K562 (cell line): Measurements from ENCODE around the gene TBCC. TPM values are rescaled to one million over a fixed set of nuclear protein-coding genes. Genes with fewer than 3 reads are reported as not detected.

Experiments used
- ATAC-seq: fragments of 200-7000 bp; cut with Tn5 transposase; 3 replicates; pipeline ENCODE4 v1.9.1; 2020; ENCODE audit warnings: moderate library complexity
- BruUV-seq: library from RNA; stranded (reverse); fragments of 400-500 nt; replicated peaks from 2 replicates; lab custom pipeline; 2021; lab: Mats Ljungman, UMichigan
- CTCF ChIA-PET: fragments of 300-600 bp; formaldehyde crosslinking; extraction: SDS; loops from one replicate; lab custom pipeline; 2021; ENCODE audit warnings: low intra/inter-chr PET ratio; lab: Yijun Ruan, JAX
- POLR2A ChIA-PET: fragments of 300-600, 350-650 bp; sonication (Branson Sonifier 250); formaldehyde crosslinking; extraction: SDS; loops from one replicate; lab custom pipeline; 2021; ENCODE audit warnings: antibody characterized with exemption, inconsistent platforms; lab: Yijun Ruan, JAX
- DNase-seq, 4 experiments: peaks; one replicate each; pipeline versions ENCODE4 v3.0.0 to v3.0.0-alpha.2; 2011 to 2018; ENCODE audit warnings: low spot score in 3 of 4, mixed read lengths in 3 of 4; ENCODE audit errors: extremely low read depth in 1 of 4
- FAIRE-seq: peaks from 2 replicates; lab custom pipeline; 2011; peaks lifted over from hg19 to GRCh38; lab: Jason Lieb, UNC
- H2AFZ ChIP-seq: 2 replicates; pipeline ENCODE4 v1.6.0; 2011; ENCODE audit warnings: low read depth, low read length, control low read depth, inconsistent platforms
- H3K27ac ChIP-seq: fragments of 200-600 bp; 3 replicates; pipeline ENCODE4 v1.8.0; 2011; ENCODE audit warnings: low read depth, mild to moderate bottlenecking, control low read depth, inconsistent platforms, low read length, moderate library complexity, mixed read lengths; ENCODE audit errors: extremely low read depth
- H3K27me3 ChIP-seq, 2 experiments: fragments of 300-600 bp in 1 of 2; 2 replicates in 1 of 2; 3 replicates in 1 of 2; pipeline versions ENCODE4 v1.6.0 to v1.8.0; 2011; ENCODE audit warnings: inconsistent platforms in 2 of 2, low read length in 2 of 2, mild to moderate bottlenecking in 1 of 2, mixed read lengths in 1 of 2, moderate library complexity in 1 of 2; ENCODE audit not compliant: control insufficient read depth in 2 of 2, insufficient read depth in 2 of 2
- H3K36me3 ChIP-seq: fragments of 300-600 bp; 3 replicates; pipeline ENCODE4 v1.8.0; 2011; ENCODE audit warnings: mild to moderate bottlenecking, low read length, inconsistent platforms; ENCODE audit not compliant: control insufficient read depth, insufficient read depth
- H3K4me1 ChIP-seq, 2 experiments: fragments of 200-600 bp in 1 of 2; replicated peaks in 1 of 2; 2 replicates in 1 of 2; 3 replicates in 1 of 2; pipeline versions ENCODE4 v1.5.1 to v1.8.0; 2011; ENCODE audit warnings: inconsistent platforms in 2 of 2, low read length in 2 of 2, mild to moderate bottlenecking in 1 of 2, mixed read lengths in 1 of 2, moderate library complexity in 1 of 2; ENCODE audit not compliant: control insufficient read depth in 2 of 2, insufficient read depth in 2 of 2
- H3K4me2 ChIP-seq: 2 replicates; pipeline ENCODE4 v1.6.1; 2011; ENCODE audit warnings: low read length, control low read depth, inconsistent platforms, mixed read lengths; ENCODE audit not compliant: insufficient read depth
- H3K4me3 ChIP-seq: fragments of 200-600 bp; sonication (generic), shearing (Covaris generic); 2 replicates; pipeline ENCODE4 v1.5.1; 2016; ENCODE audit warnings: control low read depth, inconsistent platforms
- H3K79me2 ChIP-seq: fragments of 200-600 bp; 3 replicates; pipeline ENCODE4 v1.8.0; 2011; ENCODE audit warnings: low read length, inconsistent platforms; ENCODE audit not compliant: control insufficient read depth, insufficient read depth
- H3K9ac ChIP-seq, 2 experiments: 2 replicates each; pipeline versions ENCODE4 v1.6.0 to v1.6.1; 2011; ENCODE audit warnings: low read depth in 2 of 2, low read length in 2 of 2, control low read depth in 1 of 2, inconsistent platforms in 1 of 2, mild to moderate bottlenecking in 1 of 2, mixed read lengths in 1 of 2; ENCODE audit not compliant: insufficient read depth in 1 of 2
- H3K9me1 ChIP-seq: one replicate; pipeline ENCODE4 v1.6.0; 2011; ENCODE audit warnings: inconsistent platforms, mild to moderate bottlenecking, low read length, moderate library complexity; ENCODE audit not compliant: control insufficient read depth, insufficient read depth
- H3K9me3 ChIP-seq: replicated peaks from 2 replicates; pipeline ENCODE4 v1.5.1; 2011; ENCODE audit warnings: low read depth, low read length, inconsistent platforms; ENCODE audit not compliant: control insufficient read depth, insufficient read depth
- H4K20me1 ChIP-seq: replicated peaks from 2 replicates; pipeline ENCODE4 v1.6.1; 2011; ENCODE audit warnings: low read length, inconsistent platforms, mixed read lengths; ENCODE audit not compliant: control insufficient read depth, insufficient read depth
- CXXC5 ChIP-seq: fragments of 250-450 bp; sonication (Bioruptor Pico); IDR thresholded peaks from 2 replicates; pipeline ENCODE4 v1.8.0; 2022; ENCODE audit warnings: inconsistent platforms, mild to moderate bottlenecking, moderate library complexity
- EGR1 ChIP-seq: fragments of 450-650 bp; conservative IDR thresholded peaks from 2 replicates; pipeline ENCODE4 v1.6.1; 2017; ENCODE audit warnings: mild to moderate bottlenecking
- EP300 ChIP-seq: IDR thresholded peaks from 2 replicates; pipeline ENCODE4 v1.6.1; 2012; ENCODE audit warnings: low read length, improper control_type of control experiment
- KDM5B ChIP-seq: fragments of 200-600 bp; sonication (generic); IDR thresholded peaks from 2 replicates; pipeline ENCODE4 v1.6.1; 2012; ENCODE audit warnings: low read depth, mild to moderate bottlenecking, moderate library complexity, low read length, control low read depth, inconsistent platforms; ENCODE audit not compliant: insufficient replicate concordance
- MIER1 ChIP-seq: fragments of 450-650 bp; IDR thresholded peaks from 2 replicates; pipeline ENCODE4 v1.6.1; 2016; ENCODE audit warnings: antibody characterized with exemption, mild to moderate bottlenecking, low read depth
- POLR2A ChIP-seq: fragments of 450-650 bp; conservative IDR thresholded peaks from 2 replicates; pipeline ENCODE4 v1.6.1; 2016
- RBFOX2 ChIP-seq: fragments of 200-400 bp; formaldehyde crosslinking; IDR thresholded peaks from 2 replicates; pipeline ENCODE4 v1.6.1; 2017; ENCODE audit warnings: low read depth, mild to moderate bottlenecking, low read length, moderate library complexity
- SMAD2 ChIP-seq: fragments of 150-350 bp; IDR thresholded peaks from 2 replicates; pipeline ENCODE4 v1.6.1; 2014; ENCODE audit warnings: low read depth, mild to moderate bottlenecking, low read length
- TAF7 ChIP-seq: fragments of 450-650 bp; IDR thresholded peaks from 2 replicates; pipeline ENCODE4 v1.6.1; 2016; ENCODE audit warnings: missing genetic modification characterization, missing compliant biosample characterization
- TBP ChIP-seq: optimal IDR thresholded peaks from 2 replicates; pipeline ENCODE3; 2011; ENCODE audit warnings: low read depth, low read length, improper control_type of control experiment
- ZNF384 ChIP-seq: IDR thresholded peaks from 2 replicates; pipeline ENCODE4 v1.6.1; 2012; ENCODE audit warnings: low read depth, low read length, improper control_type of control experiment
- WGBS: fragments of 100-300 bp; shearing (Covaris generic); methylation state at CpG from one replicate; pipeline ENCODE4 v1.1.6; 2016; ENCODE audit warnings: low coverage, mixed read lengths; ENCODE audit not compliant: insufficient coverage; ENCODE audit errors: missing lambda C conversion rate; 5-methylcytosine and 5-hydroxymethylcytosine counted together
- in situ Hi-C: fragments of 300-500 bp; cut with MboI; formaldehyde crosslinking; loops from 4 replicates; pipeline ENCODE4 v1.15.0; 2018; ENCODE audit warnings: inconsistent platforms, mixed read lengths
- intact Hi-C: fragments of 100-400 bp; cut with micrococcal nuclease; formaldehyde crosslinking; loops from 2 replicates; pipeline ENCODE4 v1.14.2; 2022
- polyA plus RNA-seq, 8 experiments: library from polyadenylated mRNA; depleted of rRNA in 4 of 8; stranded (reverse) in 5 of 8; unstranded in 3 of 8; fragments of >200 nt; fragmentation: Nextera tagmentation in 2 of 8; fragmentation: Illumina TruSeq in 1 of 8; extraction: Ambion mirVana in 2 of 8; extraction: Trizol in 1 of 8; gene quantifications; 2 replicates each; pipeline versions ENCODE4 v1.2.1 to v1.2.3, GENCODE V29; 2011 to 2014; ENCODE audit warnings: inconsistent platforms in 1 of 8, missing spikeins in 1 of 8
- total RNA-seq, 7 experiments: library from RNA; depleted of rRNA in 6 of 7; stranded (reverse); fragments of >200 nt in 6 of 7; fragmentation: Illumina TruSeq in 2 of 7; extraction: Trizol in 2 of 7; gene quantifications; 2 replicates each; pipeline versions ENCODE4 v1.2.1 to v1.2.3, GENCODE V29; 2011 to 2021; ENCODE audit warnings: low replicate concordance in 1 of 7
- TF ChIP-seq, protein P1 (sequence below): conservative IDR thresholded peaks from 2 replicates; pipeline ENCODE4 v1.6.1; 2011; ENCODE audit warnings: low read depth, mild to moderate bottlenecking, low read length; ENCODE audit not compliant: control insufficient read depth
- TF ChIP-seq, protein P2 (sequence below), 2 experiments: fragments of 150-350 bp in 1 of 2; IDR thresholded peaks; 2 replicates each; pipeline ENCODE4 v1.6.1; 2012 to 2016; ENCODE audit warnings: low read depth in 2 of 2, low read length in 2 of 2, mild to moderate bottlenecking in 1 of 2, moderate library complexity in 1 of 2
- TF ChIP-seq, protein P3 (sequence below): fragments of 250-450 bp; sonication (Bioruptor Pico); IDR thresholded peaks from 2 replicates; pipeline ENCODE4 v1.5.0; 2020; ENCODE audit warnings: mild to moderate bottlenecking, borderline replicate concordance

The TBCC gene
- total and polyA plus RNA-seq, 9 of the 15 experiments (the other 6 are each of a cell fraction or from before 2014, with no cell fraction given): 2.8 to 34.1 (median 23.3) TPM

DNA sequence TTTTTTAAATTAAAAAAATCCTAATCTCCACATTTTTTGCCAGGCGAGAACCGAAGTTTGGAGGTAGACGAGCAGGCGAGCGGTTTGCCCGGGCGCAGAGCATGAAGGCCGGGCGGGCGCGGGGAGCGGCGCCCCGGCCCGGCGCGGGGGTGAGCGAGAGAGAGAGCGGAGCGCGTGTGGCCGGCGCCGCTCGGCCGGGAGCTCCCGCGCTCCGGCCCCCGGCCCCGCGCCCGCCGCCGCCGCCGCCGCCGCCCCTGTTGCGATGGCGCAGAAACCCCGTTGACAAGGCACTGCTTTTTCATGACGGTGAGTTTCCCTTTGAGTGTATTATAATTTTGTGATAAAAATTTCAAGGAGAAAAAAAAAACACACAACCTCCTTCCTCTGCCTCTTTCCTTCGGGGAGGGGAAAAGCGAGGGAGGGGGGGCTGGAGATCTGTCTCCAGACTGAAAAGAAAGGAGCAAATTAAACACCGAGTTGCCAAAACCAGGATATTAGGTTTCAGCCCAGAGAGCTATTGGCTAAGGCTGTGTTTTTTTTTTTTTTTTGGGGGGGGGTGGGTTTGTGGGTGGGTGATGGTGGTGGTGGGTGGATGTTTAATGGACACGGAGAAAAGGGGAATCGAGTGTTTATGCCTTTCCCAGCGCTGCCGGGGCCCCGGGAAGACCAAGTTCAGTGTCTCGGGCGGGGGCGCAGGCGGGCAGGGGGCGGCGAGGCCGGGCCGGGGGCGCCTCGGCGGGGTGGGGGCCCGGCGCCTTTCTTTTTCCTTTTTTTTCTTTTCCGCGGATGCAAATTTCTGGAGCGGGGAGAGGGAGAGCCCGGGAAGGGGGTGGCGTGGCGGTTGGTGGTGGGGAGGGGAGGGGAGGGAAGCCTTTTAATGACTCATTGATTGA lies 36.1 kb upstream of the TBCC start, which contains the start of gene BICRAL:
Gene BICRAL (plus strand): TSS at position 257 of the 893 bp plus-strand sequence. CDS start 39,971 bp downstream, outside the sequence.
- Histone ChIP-seq H4K20me1 (no peaks in the 10 kb centered on the region), H2AFZ (peak within 1 kb of the TSS; percentile 78), H3K9me1 (no peaks in the 10 kb centered on the region), H3K4me3 (peak within 1 kb of the TSS; percentile 77), H3K27me3 (no peaks in the 10 kb centered on the region), H3K4me2 (peak within 1 kb of the TSS; percentile 80), H3K36me3 (no peaks in the 10 kb centered on the region), H3K9ac (peak within 1 kb of the TSS; percentile 95 to 99), H3K27ac (peak within 1 kb of the TSS; percentile 91), H3K79me2 (peaks cover 61% of the 10 kb centered on the region), H3K4me1 (peaks cover 34 to 53% of the 10 kb centered on the region in 2 experiments), H3K9me3 (no peaks in the 10 kb centered on the region)
- ATAC-seq (peak; percentile 35), FAIRE-seq (no peak), DNase-seq (peak; percentile 81 to 87 (median 84))
- WGBS: 0% methylated on average over 11 of the region's 70 CpGs
- in situ Hi-C loops (no loop called here), intact Hi-C loops (loop anchor here (1.0 kb wide), 2 partner anchors 36 to 95 kb away; partner anchors contain the start of gene TBCC)
- BruUV-seq: no TSS peak
- POLR2A ChIA-PET: interaction anchor here (0.6 to 8.5 kb wide), 24 partner anchors 8 to 1081 kb away, joined by 3 to 73 read pairs (median 4); partner anchors contain the start of genes RPL7L1, TBCC and UBR2
- CTCF ChIA-PET: interaction anchor here (0.6 kb wide), 1 partner anchor 53 kb away, joined by 3 read pairs; no protein-coding TSS in a partner anchor
- TF ChIP-seq EP300 (0 out of 2 replicates have a peak, but pooled peaks have one; percentile 1), MIER1 (no peak), KDM5B (peak; percentile 79), TAF7 (tag) (peak; percentile 69; the same call in 1 of the 2 replicates), EGR1 (peak; percentile 72), TBP (peak; percentile 61), POLR2A (peak; percentile 74), SMAD2 (no peak), ZNF384 (peak; percentile 95), CXXC5 (peak; percentile 70), RBFOX2 (peak; percentile 84)
- TF ChIP-seq, protein P1, sequence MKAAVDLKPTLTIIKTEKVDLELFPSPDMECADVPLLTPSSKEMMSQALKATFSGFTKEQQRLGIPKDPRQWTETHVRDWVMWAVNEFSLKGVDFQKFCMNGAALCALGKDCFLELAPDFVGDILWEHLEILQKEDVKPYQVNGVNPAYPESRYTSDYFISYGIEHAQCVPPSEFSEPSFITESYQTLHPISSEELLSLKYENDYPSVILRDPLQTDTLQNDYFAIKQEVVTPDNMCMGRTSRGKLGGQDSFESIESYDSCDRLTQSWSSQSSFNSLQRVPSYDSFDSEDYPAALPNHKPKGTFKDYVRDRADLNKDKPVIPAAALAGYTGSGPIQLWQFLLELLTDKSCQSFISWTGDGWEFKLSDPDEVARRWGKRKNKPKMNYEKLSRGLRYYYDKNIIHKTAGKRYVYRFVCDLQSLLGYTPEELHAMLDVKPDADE: 0 out of 2 replicates have a peak, but pooled peaks have one; percentile 35
- TF ChIP-seq, protein P2, sequence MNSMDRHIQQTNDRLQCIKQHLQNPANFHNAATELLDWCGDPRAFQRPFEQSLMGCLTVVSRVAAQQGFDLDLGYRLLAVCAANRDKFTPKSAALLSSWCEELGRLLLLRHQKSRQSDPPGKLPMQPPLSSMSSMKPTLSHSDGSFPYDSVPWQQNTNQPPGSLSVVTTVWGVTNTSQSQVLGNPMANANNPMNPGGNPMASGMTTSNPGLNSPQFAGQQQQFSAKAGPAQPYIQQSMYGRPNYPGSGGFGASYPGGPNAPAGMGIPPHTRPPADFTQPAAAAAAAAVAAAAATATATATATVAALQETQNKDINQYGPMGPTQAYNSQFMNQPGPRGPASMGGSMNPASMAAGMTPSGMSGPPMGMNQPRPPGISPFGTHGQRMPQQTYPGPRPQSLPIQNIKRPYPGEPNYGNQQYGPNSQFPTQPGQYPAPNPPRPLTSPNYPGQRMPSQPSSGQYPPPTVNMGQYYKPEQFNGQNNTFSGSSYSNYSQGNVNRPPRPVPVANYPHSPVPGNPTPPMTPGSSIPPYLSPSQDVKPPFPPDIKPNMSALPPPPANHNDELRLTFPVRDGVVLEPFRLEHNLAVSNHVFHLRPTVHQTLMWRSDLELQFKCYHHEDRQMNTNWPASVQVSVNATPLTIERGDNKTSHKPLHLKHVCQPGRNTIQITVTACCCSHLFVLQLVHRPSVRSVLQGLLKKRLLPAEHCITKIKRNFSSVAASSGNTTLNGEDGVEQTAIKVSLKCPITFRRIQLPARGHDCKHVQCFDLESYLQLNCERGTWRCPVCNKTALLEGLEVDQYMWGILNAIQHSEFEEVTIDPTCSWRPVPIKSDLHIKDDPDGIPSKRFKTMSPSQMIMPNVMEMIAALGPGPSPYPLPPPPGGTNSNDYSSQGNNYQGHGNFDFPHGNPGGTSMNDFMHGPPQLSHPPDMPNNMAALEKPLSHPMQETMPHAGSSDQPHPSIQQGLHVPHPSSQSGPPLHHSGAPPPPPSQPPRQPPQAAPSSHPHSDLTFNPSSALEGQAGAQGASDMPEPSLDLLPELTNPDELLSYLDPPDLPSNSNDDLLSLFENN (IDR thresholded peaks at IDR 0.05; ENCODE audit: low read depth in 2 of 2, low read length in 2 of 2): 0 out of 4 replicates have a peak, but pooled peaks of 1 of the 2 experiments have one; percentile 24
- TF ChIP-seq, protein P3, sequence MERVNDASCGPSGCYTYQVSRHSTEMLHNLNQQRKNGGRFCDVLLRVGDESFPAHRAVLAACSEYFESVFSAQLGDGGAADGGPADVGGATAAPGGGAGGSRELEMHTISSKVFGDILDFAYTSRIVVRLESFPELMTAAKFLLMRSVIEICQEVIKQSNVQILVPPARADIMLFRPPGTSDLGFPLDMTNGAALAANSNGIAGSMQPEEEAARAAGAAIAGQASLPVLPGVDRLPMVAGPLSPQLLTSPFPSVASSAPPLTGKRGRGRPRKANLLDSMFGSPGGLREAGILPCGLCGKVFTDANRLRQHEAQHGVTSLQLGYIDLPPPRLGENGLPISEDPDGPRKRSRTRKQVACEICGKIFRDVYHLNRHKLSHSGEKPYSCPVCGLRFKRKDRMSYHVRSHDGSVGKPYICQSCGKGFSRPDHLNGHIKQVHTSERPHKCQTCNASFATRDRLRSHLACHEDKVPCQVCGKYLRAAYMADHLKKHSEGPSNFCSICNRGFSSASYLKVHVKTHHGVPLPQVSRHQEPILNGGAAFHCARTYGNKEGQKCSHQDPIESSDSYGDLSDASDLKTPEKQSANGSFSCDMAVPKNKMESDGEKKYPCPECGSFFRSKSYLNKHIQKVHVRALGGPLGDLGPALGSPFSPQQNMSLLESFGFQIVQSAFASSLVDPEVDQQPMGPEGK (CRISPR knock-in tag): no peak
